Transverse colon (tissue), 4 donors: ENCODE measurements around the gene MAFG. TPM values are rescaled to one million over a fixed set of nuclear protein-coding genes. Genes with fewer than 3 reads are reported as not detected.

Experiments used
- DNase-seq: peaks from one replicate; pipeline ENCODE4 v3.0.0-alpha.2; 2019
- H3K27ac ChIP-seq, 4 donors: fragments of 200-600 bp; sonication (generic); 2 replicates each; pipeline ENCODE4 v1.5.1; 2016 to 2018; ENCODE audit warnings: inconsistent platforms in 4 of 4
- H3K27me3 ChIP-seq: fragments of 200-600 bp; sonication (generic); 2 replicates; pipeline ENCODE4 v1.5.1; 2017; ENCODE audit warnings: inconsistent platforms
- H3K36me3 ChIP-seq, 4 donors: fragments of 200-600 bp; sonication (generic); 2 replicates each; pipeline ENCODE4 v1.5.1; 2017 to 2019; ENCODE audit warnings: inconsistent platforms in 4 of 4
- H3K4me1 ChIP-seq, 4 donors: fragments of 200-600 bp; sonication (generic); 2 replicates each; pipeline ENCODE4 v1.5.1; 2017 to 2020; ENCODE audit warnings: inconsistent platforms in 4 of 4
- H3K4me3 ChIP-seq, 4 donors: fragments of 200-600 bp; sonication (generic); 1 replicate in 1 of 4; 2 replicates in 3 of 4; pipeline versions ENCODE4 v1.5.1 to v1.6.1; 2017 to 2019; ENCODE audit warnings: inconsistent platforms in 4 of 4
- H3K9me3 ChIP-seq, 2 donors: fragments of 200-600 bp; sonication (generic); 2 replicates each; pipeline ENCODE4 v1.5.1; 2017 to 2019; ENCODE audit warnings: inconsistent platforms in 2 of 2
- EP300 ChIP-seq: sonication (generic); formaldehyde crosslinking; IDR thresholded peaks from one replicate; pipeline ENCODE4 v1.6.1; 2017; ENCODE audit warnings: antibody characterized with exemption, low read depth
- POLR2A ChIP-seq: fragments of 450-650 bp; IDR thresholded peaks from one replicate; pipeline ENCODE4 v1.6.1; 2016; ENCODE audit warnings: antibody characterized with exemption, mild to moderate bottlenecking, moderate library complexity
- POLR2AphosphoS5 ChIP-seq, 3 donors: sonication (generic); formaldehyde crosslinking; IDR thresholded peaks; one replicate each; pipeline ENCODE4 v1.6.1; 2016; ENCODE audit warnings: antibody characterized with exemption in 3 of 3
- WGBS, 2 donors: methylation state at CpG; one replicate each; pipeline ENCODE4 v1.1.5; 2018; ENCODE audit warnings: low coverage in 1 of 2; 5-methylcytosine and 5-hydroxymethylcytosine counted together
- in situ Hi-C, 4 donors: fragments of 200-750 bp; cut with MboI; loops; one replicate each; pipeline versions ENCODE4 v1.15.0 to v1.15.1; 2017; ENCODE audit warnings: low sequenced_read_pairs in 3 of 4, low pct_ligation_motif_present in 1 of 4, low pct_unique_long_range_greater_than_20kb in 1 of 4
- intact Hi-C: fragments of 100-400 bp; cut with DNase I; formaldehyde crosslinking; loops from one replicate; pipeline ENCODE4 v1.15.1; 2023; ENCODE audit warnings: low total_unique reads
- total RNA-seq, 4 donors: library from RNA; depleted of rRNA; stranded (reverse); fragments of >200 nt; gene quantifications; one replicate each; pipeline ENCODE4 v1.1.0, GENCODE V29; 2016
- TF ChIP-seq, protein P1 (sequence below), 5 experiments: fragments of 200-600 bp in 3 of 5; fragments of 450-650 bp in 2 of 5; sonication (generic) in 3 of 5; IDR thresholded peaks; 1 replicate in 2 of 5; 2 replicates in 3 of 5; pipeline ENCODE4 v1.5.1; 2016 to 2017; ENCODE audit warnings: antibody characterized with exemption in 5 of 5, inconsistent platforms in 3 of 5, mild to moderate bottlenecking in 2 of 5, moderate library complexity in 1 of 5

The MAFG gene
- total RNA-seq, 4 donors from 2014 or later, result 22.4 to 34.4 (median 24.3) TPM

DNA sequence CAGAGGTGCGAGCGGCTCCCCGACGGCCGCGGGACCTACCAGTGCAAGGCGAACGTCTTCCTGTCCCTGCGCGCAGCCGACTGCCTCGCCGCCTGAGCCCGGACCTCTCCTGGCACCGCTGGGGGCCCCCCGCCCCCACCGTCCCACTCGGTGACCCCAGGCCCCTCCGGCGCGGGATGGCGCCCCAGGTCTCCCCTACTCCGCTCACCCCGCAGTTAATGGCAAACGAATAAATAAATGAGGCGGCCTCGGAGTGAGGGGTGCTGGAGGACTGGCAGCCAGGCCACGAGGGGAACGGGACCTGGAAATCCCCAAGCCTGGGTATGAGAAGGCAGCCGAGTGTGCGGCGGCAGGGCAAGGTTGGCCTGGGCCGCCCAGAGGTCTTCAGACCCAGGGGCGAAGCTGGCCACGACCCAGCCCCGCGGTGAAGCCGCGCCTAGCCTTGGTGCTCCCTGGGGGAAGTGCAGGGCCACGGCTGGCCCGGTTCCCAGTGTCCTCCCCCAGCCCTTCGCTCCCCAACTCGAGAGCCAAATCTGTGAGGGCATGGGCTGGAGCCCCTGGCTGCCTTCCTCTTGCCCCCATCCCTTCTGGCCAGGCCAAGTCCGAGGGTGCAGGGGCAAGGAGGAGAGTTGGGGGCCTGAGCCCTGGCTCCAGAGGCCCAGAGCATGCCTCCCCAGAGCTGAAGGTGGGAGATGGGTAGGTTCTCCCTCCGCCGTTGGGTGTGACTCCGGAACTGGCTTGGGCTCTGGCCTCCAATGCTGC is 24.7 kb downstream of the MAFG start:
- Histone ChIP-seq H3K4me1 (peaks cover 10 to 17% (median 13%) of the 10 kb centered on the region in 4 donors), H3K36me3 (peaks cover 0 to 9% (median 0%) of the 10 kb centered on the region in 4 donors), H3K27me3 (peaks cover 21% of the 10 kb centered on the region), H3K27ac (no peak overlapping the region), H3K9me3 (no peaks in the 10 kb centered on the region), H3K4me3 (peak overlapping the region in 3 of 4 donors; percentile 16 to 41 (median 32))
- in situ Hi-C loops (no loop called here), intact Hi-C loops (no loop called here)
- 32% methylated on average over 35 of the region's 47 CpGs; no CpG with 5 or more reads in 1 of the 2 donors for WGBS, 2 donors
- no peak for DNase-seq
- TF ChIP-seq POLR2AphosphoS5 (IDR thresholded peaks at IDR 0.05), result no peak
- no peak for TF ChIP-seq POLR2A
- TF ChIP-seq EP300, result no peak
- TF ChIP-seq, protein P1, sequence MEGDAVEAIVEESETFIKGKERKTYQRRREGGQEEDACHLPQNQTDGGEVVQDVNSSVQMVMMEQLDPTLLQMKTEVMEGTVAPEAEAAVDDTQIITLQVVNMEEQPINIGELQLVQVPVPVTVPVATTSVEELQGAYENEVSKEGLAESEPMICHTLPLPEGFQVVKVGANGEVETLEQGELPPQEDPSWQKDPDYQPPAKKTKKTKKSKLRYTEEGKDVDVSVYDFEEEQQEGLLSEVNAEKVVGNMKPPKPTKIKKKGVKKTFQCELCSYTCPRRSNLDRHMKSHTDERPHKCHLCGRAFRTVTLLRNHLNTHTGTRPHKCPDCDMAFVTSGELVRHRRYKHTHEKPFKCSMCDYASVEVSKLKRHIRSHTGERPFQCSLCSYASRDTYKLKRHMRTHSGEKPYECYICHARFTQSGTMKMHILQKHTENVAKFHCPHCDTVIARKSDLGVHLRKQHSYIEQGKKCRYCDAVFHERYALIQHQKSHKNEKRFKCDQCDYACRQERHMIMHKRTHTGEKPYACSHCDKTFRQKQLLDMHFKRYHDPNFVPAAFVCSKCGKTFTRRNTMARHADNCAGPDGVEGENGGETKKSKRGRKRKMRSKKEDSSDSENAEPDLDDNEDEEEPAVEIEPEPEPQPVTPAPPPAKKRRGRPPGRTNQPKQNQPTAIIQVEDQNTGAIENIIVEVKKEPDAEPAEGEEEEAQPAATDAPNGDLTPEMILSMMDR (IDR thresholded peaks at IDR 0.05), result no peak

DNA sequence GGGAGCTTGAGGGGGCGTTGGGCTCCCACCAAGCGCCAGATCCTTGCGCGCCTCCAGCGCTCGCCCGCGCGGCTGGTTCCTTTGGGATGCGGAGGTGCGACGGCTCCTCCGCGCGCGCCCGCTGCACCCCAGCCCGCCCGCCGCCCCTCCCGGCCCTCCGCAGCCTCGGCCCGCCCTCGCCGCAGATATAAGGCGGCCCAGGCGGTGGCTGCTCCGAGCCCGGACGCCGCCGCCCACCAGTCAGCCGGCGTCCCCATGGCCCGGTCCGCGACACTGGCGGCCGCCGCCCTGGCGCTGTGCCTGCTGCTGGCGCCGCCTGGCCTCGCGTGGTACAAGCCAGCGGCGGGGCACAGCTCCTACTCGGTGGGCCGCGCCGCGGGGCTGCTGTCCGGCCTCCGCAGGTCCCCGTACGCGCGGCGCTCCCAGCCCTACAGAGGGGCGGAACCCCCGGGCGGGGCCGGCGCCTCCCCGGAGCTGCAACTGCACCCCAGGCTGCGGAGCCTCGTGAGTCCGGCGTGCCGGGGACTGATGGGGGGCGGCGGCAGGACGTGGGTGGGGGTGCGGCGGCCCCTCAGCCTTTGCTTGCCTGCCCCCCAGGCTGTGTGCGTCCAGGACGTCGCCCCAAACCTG is 25.4 kb downstream of the MAFG start, which contains the start of gene NPB:
Gene NPB (plus strand): TSS at position 216 of the 630 bp plus-strand sequence. CDS start 40 bp downstream, at position 256.
- peaks cover 0 to 16% (median 0%) of the 10 kb centered on the region in 4 donors for H3K36me3 ChIP-seq

DNA sequence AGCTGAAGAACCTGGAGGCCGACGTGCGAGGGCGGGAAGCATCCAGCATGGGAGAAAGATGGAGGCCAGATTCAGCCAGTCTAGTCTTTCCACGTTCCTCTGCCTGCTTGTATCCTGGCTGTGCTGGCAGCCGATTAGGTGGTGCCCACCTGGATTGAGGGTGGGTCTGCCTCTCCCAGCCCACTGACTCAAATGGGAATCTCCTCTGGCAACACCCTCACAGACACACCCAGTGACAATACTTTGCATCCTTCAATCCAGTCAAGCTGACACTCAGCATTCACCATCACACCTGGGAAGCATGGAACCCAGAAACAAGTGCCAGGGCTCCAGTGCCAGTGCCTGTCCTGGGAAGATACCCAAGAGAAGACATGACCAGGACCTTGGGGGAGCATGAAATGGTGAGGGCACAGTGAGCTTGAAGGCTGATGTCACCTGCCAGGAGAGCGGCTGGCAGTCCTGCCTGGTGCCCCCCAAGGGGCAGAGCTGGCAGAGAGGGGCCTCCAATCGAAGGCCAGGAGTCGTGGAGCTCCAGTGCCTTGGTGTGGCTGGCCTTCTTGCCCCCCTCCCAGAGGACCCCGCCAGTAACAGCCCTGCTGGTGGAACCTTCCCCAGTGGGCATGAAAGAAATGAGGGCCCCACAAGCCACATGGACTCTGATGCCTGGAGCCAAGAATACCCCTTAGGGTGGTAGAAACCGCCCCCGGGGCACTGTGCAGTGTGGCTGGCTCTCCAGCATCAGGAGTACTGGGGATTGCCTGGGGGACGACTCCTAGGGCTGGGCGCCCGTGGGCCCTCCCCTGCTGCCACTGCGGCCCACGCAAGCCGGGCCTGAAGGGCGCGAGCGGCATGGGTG is 26.1 kb downstream of the MAFG start:
- in situ Hi-C loops (no loop called here), intact Hi-C loops (no loop called here)
- TF ChIP-seq POLR2AphosphoS5 (IDR thresholded peaks at IDR 0.05) (no peak), POLR2A (peak; percentile 5)
- no peaks in the 10 kb centered on the region for H3K9me3 ChIP-seq
- no peak for DNase-seq
- H3K36me3 ChIP-seq, result peaks cover 0 to 17% (median 0%) of the 10 kb centered on the region in 4 donors
- WGBS, 2 donors, result 60% methylated on average over 14 of the region's 21 CpGs; no CpG with 5 or more reads in 1 of the 2 donors
- no peak overlapping the region for H3K27ac ChIP-seq
- H3K4me3 ChIP-seq, result peak overlapping the region in 3 of 4 donors; percentile 16 to 41 (median 32)
- peaks cover 10 to 17% (median 13%) of the 10 kb centered on the region in 4 donors for H3K4me1 ChIP-seq
- peaks cover 21% of the 10 kb centered on the region for H3K27me3 ChIP-seq

More for the DNA sequence above, 25.4 kb downstream of the MAFG start, which contains the start of gene NPB:
- H3K9me3 ChIP-seq, result no peaks in the 10 kb centered on the region
- H3K27ac ChIP-seq, result no peak within 1 kb of the TSS
- intact Hi-C loops (no loop called here), in situ Hi-C loops (no loop called here)
- H3K27me3 ChIP-seq, result peaks cover 21% of the 10 kb centered on the region
- H3K4me3 ChIP-seq, result peak within 1 kb of the TSS in 3 of 4 donors; percentile 16 to 41 (median 32)
- no peak for DNase-seq
- WGBS, 2 donors, result no CpG with 5 or more reads among the region's 79 CpGs
- peaks cover 10 to 17% (median 13%) of the 10 kb centered on the region in 4 donors for H3K4me1 ChIP-seq
- TF ChIP-seq EP300 (no peak), POLR2A (peak; percentile 10), POLR2AphosphoS5 (IDR thresholded peaks at IDR 0.05) (peak in 1 of 3 donors; percentile 29)
- TF ChIP-seq, protein P1 (IDR thresholded peaks at IDR 0.05), result no peak

DNA sequence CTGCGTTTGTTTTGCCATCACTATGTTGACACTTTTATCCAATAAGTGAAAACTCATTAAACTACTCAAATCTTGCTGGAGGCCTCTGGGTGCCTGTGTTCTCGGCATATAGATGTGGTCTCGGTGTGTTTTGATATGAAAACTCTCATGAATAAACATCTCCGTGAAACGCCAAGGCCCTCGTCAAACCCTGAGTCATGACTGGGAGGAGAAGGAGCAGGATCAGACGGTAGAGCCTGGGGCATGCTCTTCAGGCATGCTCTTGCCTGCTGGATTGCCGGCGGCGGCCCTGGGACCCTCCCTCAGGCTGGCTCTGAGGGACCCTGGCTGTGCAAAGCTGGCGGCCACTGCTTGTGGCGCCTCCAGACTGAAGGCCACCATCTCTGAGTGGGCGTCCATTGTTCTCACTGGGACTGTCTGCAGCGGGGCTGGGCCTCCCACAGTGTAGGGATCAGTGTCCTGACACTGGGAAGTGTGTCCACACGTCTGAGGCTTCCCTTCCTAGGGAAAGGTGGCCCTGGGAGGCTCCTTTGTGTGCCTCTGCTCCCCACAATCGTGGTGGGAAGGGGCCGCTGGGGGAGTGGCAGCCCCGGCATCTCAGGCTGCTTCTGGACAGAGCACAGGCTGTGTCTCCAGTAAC is 27.2 kb downstream of the MAFG start:
- H3K4me1 ChIP-seq, result peaks cover 10 to 17% (median 13%) of the 10 kb centered on the region in 4 donors
- TF ChIP-seq EP300 (no peak), POLR2A (no peak), POLR2AphosphoS5 (IDR thresholded peaks at IDR 0.05) (no peak)
- TF ChIP-seq, protein P1 (IDR thresholded peaks at IDR 0.05), result no peak
- H3K9me3 ChIP-seq, result no peaks in the 10 kb centered on the region
- intact Hi-C loops, result no loop called here
- no peak overlapping the region for H3K27ac ChIP-seq
- H3K27me3 ChIP-seq, result peaks cover 21% of the 10 kb centered on the region
- in situ Hi-C loops, result no loop called here
- no peak overlapping the region for H3K4me3 ChIP-seq
- WGBS, 2 donors, result 90% methylated on average over 17 of the region's 18 CpGs; no CpG with 5 or more reads in 1 of the 2 donors
- DNase-seq, result no peak
- H3K36me3 ChIP-seq, result peaks cover 0 to 28% (median 3%) of the 10 kb centered on the region in 4 donors
